GM10266 (cell line): ENCODE data around the gene ANKRD13A.
"Not testable (repeated sequence)": the region's sequence is repeated elsewhere in the genome, so short reads cannot be mapped to it uniquely, and the experiment has no call there.

Source experiments
- DNase-seq: peaks from one replicate; pipeline ENCODE4 v3.0.0; 2012; ENCODE audit errors: extremely low spot score
- TF ChIP-seq, protein P1 (sequence below): IDR thresholded peaks from 2 replicates; pipeline ENCODE4 v1.5.1; 2012; ENCODE audit warnings: mild to moderate bottlenecking, low read depth; ENCODE audit not compliant: control insufficient read depth, insufficient read depth; ENCODE audit errors: missing control alignments

ANKRD13A gene

DNA sequence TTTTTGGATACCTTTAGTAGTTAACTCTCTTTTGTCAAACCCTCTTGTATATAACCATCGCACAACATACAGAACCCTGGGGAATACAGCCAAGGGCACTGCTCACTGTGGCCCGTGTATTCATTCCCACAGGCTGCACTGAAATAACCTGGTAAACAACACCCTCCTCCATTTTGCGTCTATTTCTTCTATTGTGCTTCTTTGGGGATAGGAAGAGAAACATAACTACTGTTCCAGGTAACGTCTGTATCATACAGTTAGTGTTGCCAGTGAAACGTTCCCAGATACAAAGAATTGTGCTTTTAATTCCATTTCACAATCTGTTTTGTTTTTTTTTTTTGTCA, 39.5 kb downstream of the ANKRD13A start:
- no peak for DNase-seq
- TF ChIP-seq, protein P1, sequence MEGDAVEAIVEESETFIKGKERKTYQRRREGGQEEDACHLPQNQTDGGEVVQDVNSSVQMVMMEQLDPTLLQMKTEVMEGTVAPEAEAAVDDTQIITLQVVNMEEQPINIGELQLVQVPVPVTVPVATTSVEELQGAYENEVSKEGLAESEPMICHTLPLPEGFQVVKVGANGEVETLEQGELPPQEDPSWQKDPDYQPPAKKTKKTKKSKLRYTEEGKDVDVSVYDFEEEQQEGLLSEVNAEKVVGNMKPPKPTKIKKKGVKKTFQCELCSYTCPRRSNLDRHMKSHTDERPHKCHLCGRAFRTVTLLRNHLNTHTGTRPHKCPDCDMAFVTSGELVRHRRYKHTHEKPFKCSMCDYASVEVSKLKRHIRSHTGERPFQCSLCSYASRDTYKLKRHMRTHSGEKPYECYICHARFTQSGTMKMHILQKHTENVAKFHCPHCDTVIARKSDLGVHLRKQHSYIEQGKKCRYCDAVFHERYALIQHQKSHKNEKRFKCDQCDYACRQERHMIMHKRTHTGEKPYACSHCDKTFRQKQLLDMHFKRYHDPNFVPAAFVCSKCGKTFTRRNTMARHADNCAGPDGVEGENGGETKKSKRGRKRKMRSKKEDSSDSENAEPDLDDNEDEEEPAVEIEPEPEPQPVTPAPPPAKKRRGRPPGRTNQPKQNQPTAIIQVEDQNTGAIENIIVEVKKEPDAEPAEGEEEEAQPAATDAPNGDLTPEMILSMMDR: no peak

- TF ChIP-seq, protein P1: no peak
- DNase-seq: no peak
Measured at GRCh38 chr12:110039085-110039807, 40.0 kb downstream of the ANKRD13A start.

GRCh38 chr12:110042264-110042663, 43.0 kb downstream of the ANKRD13A start:
- DNase-seq: no peak
- TF ChIP-seq, protein P1: no peak

- DNase-seq: no peak
- TF ChIP-seq, protein P1: no peak
Measured at GRCh38 chr12:110046451-110047187, 47.4 kb downstream of the ANKRD13A start.

DNA sequence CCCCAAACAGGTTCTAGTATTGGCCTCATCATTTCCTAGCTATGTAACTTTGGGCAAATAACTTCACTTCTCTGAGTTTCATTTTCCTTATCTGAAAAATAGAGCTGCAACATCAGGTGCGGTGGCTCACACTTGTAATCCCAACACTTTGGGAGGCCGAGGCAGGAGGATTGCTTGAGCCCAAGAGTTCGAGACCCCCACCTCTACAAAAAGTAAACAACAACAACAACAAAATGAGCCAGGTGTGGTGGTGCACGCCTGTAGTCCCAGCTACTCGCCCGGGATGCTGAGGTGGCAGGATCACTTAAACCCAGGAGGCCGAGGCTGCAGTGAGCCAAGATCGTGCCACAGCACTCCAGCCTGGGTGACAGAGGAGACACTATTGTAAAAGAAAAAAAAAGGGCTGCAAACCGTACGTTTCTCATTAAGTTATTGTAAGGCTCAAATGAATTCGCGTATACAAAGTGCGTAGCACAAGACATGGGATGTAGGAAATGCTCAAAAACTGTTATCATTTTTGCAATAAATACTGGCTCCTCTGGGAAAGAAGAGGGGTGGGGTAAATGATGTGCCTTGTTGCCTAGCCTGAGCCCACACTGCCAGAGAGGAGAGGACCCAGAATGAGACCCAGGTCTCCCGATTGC, 48.2 kb downstream of the ANKRD13A start:
- no peak for DNase-seq

DNA sequence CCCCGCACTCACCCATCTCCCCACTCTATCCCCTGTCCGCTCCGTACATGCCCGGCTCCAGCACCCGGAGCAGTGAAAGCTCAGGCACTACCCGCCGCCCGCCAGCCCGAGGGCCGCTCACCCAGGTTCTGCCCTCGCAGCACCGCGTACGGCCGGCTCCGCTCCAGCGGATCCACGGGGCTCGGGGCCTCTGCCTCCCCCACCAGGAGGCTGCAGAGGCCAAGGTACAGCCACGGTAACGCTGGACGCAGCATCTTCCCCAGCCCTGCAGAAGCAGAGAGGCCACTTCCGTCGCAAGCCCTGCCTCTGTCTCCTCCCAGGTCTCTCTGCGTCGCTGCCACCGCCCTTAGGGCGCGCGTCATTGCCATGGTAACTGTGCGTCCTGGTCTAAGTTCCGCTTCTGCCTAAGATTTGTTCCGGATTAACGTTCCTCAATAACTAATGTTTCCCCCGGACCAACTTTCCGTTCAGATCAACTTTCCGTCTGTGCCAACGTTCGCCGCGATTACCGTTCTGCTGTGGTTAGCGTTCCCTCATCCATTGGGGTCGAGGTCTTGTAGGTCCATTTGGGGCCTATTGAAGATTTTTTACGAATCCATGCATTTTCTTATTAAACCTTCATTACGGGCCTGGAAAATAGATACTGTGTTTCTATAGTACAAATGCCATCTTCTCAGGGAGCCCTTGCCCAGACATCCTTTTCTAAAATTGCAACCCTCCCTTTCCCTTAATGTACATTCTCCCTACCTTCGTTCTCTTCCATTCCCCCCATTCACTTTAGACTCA, 49.2 kb downstream of the ANKRD13A start, which contains the start of gene C12orf76:
C12orf76 (minus strand) TSS at position 281 of the 786 bp plus-strand sequence; CDS start at position 254, 27 bp downstream.
- DNase-seq: peak; percentile 89
- TF ChIP-seq, protein P1: peak; percentile 45

More for the DNA sequence above, 48.2 kb downstream of the ANKRD13A start:
- TF ChIP-seq, protein P1: no peak

GRCh38 chr12:110049034-110049433, 49.8 kb downstream of the ANKRD13A start:
- not testable (repeated sequence) for DNase-seq

- DNase-seq: not testable (repeated sequence)
Measured at GRCh38 chr12:110049666-110050065, 50.4 kb downstream of the ANKRD13A start.
